A549 treated with GW870086 at 1 μM for 4 hours (cell line): ENCODE results near the gene GPD2. TPM values are rescaled to one million over a fixed set of nuclear protein-coding genes. Genes with fewer than 3 reads are reported as not detected.

ENCODE experiments used
- total RNA-seq: library from RNA; stranded (reverse); fragments of 200-300 nt; extraction: Qiagen RNA extraction; gene quantifications from 5 replicates; pipeline ENCODE4 v1.2.3, GENCODE V29; 2022; ENCODE audit warnings: low read depth

GPD2 gene
- total RNA-seq: 21.6 to 36.7 TPM (median 26.7 TPM) in 5 replicates

GRCh38 chr2:156435718-156436496, at the start of gene GPD2:
Gene GPD2 (plus strand): TSS chr2:156436379. CDS start chr2:156476106, 39,727 bp downstream.

Other genes with a start within 250 kb of the GPD2 start
- 1.9 to 2.6 TPM (median 2.3 TPM) in 5 replicates for gene NR4A2, start 103.7 kb upstream of the GPD2 start, total RNA-seq